NCI-H146 (cell line): ENCODE measurements around the gene TULP3.
A peak's percentile ranks its signal among the peaks of the same experiment; 100 is the strongest.

Source experiments
- DNase-seq: peaks from one replicate; lab custom pipeline; 2025; lab: John Stamatoyannopoulos, UW

Gene TULP3

DNA sequence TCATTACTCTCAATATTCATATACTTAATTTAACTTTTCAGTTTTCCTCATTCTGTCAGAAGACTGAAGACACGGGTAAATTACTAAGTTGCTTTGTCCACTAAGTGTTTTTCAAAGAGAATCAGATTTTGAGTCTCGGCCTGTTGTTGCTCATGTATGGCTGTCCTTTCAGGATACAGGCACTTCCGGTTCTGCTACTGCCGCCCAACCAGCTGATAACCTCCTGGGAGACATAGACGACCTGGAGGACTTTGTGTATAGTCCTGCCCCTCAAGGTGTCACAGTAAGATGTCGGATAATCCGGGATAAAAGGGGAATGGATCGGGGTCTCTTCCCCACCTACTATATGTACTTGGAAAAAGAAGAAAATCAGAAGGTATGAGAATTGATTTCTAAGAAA, 40.2 kb downstream of the TULP3 start:
- DNase-seq = no peak

DNA sequence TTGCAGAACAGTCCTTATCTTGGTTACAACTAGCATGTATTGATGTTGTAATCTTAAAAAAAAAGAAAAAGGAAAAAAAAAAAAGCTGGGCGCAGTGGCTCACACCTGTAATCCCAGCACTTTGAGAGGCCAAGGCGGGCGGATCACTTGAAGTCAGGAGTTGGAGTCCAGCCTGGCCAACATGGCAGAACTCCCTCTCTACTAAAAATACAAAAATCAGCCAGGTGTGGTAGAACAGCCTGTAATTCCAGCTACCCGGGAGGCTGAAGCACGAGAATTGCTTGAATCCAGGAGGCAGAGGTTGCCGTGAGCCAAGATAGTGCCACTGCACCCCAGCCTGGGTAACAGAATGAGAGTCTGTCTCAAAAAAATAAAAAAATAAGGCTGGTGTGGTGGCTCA, 42.9 kb downstream of the TULP3 start:
- DNase-seq = no peak

DNA sequence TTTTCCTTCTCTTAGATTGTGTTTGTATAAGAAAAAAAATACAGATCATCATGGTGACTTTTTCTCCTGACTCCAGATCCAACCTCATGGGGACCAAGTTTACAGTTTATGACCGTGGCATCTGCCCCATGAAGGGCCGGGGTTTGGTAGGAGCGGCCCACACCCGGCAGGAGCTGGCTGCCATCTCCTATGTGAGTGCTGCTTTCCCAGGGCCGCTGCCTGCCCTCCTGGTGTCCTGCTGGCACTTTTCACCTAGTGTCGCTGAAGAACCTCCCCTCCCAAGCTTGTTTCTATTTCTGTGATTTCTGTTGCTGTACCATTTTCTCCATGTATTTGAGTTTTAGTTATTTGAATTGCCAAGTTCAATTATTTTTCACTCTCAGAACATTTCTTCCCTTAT, 43.7 kb downstream of the TULP3 start:
- no peak for DNase-seq

DNA sequence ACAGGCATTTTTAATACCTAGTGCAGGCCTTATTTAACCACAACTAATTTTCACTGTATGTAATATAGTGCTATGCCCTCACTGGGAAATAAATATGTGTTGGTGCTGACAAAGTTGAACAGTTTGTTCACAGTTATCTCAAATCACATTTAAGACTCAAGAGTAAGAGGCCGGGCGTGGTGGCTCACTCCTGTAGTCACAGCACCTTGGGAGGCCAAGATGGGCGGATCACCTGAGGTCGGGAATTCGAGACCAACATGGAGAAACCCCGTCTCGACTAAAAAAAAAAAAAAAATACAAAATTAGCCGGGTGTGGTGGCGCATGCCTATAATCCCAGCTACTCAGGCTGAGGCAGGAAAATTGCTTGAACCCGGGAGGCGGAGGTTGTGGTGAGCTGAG, 45.6 kb downstream of the TULP3 start:
- no peak for DNase-seq

DNA sequence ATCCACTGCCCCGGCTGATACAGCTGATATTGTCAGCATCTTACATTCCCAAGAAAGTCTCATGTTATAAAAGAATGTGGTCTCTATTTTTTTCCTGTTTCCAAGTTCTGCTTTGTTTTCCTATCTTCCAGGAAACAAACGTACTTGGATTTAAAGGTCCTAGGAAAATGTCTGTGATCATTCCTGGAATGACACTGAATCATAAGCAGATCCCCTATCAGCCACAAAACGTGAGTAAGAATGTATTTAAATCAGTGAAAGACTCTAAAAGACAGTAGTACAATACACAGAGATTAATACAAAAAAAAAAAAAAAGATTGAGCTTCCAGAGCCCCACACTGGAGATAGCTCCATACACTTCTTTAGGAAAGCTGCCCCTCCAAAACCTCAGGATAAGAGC, 46.8 kb downstream of the TULP3 start:
- DNase-seq = no peak

DNA sequence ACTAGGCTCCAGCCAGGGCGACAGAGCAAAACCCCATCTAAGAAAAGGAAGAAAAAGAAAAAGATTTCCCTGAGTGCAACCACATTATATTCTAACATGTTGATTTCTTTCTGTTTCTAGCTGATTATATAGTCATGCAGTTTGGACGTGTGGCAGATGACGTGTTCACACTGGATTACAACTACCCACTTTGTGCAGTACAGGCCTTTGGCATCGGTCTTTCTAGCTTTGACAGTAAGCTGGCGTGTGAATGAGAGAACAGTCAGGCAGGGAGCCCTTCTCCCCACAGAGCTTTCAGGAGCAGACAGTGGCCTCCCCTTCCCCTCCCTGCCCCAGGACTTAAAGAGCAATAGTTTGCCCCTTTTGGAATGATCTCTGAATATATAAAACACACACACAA, 48.5 kb downstream of the TULP3 start:
- DNase-seq = no peak

DNA sequence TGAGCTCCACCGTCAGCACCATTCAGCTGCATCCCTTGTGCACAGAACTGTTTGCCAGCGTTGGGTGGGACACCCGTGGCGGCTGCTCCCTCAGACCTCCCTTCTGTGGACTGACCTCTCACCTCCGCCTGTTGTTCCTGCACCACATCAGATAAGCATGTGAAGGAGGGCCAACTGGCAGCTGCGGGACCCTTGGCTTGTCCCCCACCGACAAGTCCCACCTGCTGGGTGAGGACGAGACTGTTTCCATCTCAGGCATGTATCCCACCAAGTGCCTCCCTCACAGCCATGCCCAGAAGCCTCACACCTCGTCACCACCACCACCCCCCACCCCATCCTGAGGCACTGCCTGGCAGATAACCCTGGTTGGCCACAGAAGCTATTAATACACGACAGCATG, 49.9 kb downstream of the TULP3 start:
- peak; percentile 67 for DNase-seq

DNA sequence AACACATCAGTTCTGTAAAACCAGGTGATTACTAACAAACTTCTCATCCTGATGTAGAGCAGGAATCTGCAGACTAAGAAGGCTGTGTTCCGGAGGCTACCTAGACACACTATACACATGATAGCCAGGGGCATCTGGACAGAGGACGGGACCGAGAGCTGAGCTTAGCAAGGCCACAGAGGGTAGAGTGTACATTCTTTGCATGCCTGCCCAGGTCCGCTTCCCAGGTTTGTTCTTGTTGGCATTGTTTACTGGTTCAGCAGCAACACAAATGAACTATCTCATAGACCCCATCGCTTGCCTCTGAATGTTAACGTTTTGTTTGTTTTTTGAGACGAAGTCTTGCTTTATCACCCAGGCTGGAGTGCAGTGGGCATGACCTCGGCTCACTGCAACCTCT, 50.8 kb downstream of the TULP3 start:
- DNase-seq = no peak

DNA sequence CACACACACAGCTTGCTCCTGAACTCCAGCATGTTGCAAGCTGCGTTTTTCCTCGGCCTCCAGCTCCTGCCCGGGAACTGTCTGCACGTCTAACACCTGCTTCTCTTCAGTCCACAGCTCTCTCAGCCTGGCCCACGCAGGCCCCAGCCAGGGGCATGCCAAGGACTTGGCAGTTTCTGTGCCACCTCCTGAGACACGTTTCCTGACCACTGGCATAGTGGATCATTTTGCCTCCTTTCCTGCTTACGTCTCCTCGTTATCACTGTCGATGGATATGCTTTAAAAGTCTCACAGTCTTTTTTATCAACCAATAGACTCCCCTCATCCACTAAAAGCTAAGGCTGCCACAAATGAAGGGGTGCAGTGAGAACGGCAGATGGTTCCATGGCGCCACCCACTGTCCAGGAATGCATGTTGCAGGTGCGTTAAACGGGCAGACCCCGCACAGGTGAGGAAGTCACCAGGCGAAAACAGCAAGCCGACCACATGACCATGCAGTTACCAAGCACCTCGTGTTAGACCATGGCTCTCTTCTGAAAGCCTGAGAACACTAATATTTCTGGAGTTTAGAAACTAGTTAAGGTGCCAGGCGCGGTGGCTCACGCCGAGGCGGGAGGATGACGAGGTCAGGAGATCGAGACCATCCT, 53.8 kb downstream of the TULP3 start:
- DNase-seq = peak; percentile 45

DNA sequence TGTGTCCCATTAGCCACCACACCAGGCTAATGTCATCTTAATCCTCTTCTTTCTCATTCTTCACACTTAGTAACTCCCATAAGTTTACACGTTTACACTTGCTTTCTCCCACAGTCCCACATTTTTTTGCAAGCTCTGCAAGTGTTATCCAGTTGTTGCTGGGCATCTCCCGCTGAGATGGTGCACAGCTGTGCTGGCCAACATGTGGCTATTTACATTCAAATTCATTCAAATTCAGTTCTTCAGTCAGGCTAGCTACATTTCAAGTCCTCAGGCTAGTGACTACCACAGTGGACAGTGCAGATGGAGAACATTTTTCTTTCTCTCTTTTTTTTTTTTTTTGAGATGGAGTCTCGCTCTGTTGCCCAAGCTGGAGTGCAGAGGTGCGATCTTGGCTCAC, 58.7 kb downstream of the TULP3 start:
- no peak for DNase-seq

DNA sequence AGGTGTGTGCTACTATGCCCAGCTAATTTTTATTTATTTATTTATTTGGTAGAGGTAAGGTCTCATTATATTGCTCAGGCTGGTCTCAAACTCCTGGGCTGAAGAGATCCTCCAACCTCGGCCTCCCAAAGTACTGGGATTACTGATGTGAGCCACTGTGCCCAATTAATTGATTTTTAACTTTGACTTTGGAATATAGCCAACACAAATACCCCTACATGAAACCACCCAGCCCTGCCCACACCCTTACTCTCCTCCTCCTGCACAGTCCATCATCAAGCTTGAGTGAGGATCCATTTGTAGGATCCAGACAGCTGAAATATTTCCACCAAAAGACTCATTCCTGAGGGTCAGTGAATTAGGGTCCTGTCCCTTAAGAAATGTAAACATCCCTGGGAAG, 65.2 kb downstream of the TULP3 start:
- no peak for DNase-seq

DNA sequence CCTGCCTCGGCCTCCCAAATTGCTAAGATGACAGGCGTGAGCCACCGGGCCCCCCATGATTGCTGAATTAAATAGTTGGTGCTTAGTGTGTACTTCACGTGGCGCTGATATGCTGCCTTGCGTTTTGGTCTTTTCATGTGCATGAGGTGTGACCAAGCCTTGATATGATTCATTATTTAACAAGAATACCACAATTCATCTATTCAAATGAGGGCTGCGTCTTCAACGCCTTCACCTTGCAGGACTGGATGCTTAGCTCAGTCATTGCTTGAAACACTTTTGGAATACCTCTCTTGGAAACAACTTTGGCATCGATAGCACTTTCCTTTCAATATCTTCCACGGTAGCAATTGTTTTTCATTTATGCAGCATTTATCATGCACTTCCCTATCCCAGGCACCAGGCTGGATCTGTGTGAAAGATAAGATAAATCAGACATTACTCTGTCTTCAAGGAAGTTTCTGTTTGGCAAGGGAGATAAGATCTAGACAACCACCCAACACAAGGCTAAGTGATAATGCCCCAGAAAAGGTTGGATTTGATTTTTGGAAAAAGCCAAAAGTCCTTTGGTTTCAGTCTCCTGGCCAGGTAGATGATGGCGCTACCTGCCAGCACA, 67.2 kb downstream of the TULP3 start:
- no peak for DNase-seq

DNA sequence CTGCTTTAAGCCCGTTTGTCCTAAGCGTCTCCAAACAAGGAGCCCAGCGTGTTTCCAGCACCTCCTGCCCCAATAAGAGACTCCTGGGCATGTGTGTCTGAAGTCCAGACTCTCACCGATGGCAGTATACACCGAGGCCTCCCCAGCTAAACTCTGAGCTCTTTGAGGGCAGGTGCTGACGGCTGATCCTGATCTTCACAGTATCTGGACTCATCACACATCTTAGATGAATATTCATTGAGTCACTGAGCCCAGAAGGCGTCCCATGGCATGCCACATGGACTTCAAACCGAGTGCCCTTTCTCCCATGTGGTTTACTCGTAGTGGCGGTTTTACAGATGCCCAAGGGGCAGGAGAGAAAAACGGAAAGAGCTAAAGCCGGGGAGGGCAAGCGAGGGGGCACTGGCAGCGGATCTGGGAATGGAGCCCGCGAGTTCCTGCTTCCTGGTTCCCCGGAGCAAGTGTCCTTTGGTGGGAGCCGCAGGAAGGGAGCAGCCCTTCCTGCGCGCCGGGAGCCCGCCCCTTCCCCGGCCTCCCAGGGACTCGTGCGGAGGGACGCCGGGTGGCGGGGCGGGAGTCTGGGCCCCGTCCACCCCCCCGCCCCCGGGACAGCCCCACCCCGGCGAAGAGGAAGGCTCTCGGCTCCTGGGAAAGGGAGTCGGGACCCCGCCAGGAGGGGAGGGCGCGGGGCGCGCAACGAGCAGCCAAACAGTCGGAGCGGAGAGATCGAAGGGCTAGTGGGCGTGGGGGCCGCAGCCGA, 67.9 kb downstream of the TULP3 start:
- DNase-seq = peak; percentile 89

DNA sequence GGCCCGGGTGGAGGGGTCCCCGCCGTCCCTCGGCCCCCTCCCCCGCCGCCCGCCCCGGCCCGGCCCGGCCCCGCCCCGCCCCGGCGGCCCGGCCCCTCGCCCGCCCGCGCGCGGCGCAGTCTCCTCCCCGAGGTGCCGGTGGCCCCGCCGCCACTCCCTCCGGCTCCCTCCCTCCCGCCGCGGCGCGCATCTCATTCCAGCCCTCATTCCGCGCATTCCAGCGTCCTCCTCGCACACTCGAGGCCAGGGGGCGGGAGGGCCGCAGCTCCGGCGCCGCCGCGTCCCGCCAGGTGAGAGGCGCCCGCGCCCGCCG, 68.5 kb downstream of the TULP3 start, which contains the start of gene TEAD4:
Gene TEAD4, plus strand, starts transcription at position 206 of the 313 bp plus-strand sequence.
- peak; percentile 81 for DNase-seq

DNA sequence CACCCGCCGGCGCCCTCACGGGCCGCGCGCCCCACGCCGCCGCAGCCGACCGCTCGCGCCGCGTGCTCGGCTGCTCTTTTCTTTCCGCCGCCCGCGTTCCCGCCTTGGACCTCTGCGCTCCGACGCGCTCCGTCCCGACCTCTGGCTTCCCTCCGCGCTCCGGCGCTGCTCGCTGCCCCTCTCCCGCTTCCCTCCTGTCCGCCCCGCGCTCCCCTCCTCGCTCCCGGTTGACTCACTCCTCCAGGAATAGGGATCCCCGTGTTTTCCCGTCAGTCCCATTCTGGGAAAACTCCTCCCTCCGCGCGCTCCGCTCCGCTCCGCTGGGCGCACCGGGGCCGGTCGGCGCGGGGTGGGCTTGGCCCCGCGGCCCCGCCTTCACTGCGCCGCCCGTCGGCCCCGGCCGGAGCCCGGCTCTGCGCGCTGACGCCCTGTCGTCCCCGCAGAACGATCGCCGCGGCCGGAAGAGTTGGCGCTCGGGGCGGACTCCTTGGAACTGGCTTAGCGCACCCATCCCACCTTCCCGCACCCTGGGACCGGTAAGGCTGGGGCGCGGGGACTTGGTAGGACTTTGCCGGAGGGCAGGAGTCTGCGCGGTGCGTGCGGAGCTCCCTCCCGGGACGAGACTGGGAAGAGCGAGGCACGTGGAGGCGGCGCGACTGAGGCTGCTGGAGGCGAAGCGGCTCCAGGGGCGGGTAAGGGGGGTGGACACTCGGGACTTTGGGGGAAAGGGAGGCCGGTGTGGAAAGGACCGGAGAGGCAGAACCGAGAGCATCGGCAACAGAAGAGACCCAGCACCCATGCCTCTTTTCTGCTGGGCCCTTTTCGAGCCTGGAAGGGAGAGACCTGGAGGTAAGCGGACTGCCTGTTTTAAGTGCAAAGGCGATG, 69.1 kb downstream of the TULP3 start:
- peak; percentile 81 for DNase-seq

DNA sequence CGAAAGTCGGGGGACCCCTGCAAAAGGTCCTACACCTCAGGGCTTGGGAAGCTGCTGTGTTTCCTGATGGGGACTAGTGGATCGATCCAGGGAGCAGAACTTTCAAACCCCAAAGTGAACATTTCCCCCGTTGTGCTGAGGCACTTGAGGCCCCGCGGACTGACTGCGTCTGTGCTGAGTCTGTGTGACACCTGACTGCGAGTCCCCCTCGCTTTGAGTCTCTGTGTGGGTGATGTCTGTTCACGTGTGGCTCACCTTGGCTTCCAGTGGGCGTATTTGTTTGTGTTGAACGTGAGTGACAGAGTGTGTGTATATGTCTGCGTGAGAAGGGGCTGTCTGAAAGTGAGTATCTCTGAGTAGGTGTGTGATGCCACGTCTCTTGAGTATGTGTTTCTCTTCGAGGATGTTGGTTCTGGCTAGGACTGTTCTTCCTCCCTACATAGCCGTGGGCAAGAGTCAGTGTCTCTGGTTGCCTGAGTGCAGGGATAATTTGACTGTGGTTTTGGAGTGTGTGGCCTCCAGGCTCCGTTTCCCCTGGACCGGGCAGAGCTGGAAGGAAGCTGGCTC, 69.8 kb downstream of the TULP3 start:
- DNase-seq = no peak

DNA sequence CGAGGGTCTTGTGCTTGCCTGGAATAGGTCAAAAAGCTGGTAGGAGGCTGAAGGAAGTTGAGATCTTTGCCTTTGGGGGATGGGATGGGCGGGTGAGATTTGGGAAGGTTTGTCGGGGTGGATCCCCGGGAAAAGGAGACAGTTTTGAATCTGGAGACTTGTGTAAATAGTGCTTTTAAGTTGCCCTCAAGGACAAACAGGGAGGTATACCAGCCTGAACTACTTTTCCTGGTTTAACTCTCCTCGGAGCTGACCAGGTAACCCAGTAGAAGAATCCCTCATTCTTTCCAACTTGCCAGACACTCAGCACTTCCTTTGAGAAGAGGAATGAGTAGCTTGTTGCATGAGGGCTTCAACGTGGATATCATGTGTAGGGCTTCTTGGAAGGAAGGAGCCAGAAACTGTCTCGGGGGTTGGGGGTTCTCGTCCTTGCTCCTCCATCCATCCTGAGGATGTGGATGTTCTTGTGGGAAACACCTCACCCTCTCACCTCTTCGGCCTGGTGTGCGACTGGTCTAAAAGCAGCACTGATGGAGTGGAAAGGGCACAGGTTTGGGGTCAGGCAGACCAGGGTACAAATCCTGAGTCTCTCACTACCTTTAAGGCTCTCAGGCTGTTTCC, 70.4 kb downstream of the TULP3 start:
- no peak for DNase-seq

DNA sequence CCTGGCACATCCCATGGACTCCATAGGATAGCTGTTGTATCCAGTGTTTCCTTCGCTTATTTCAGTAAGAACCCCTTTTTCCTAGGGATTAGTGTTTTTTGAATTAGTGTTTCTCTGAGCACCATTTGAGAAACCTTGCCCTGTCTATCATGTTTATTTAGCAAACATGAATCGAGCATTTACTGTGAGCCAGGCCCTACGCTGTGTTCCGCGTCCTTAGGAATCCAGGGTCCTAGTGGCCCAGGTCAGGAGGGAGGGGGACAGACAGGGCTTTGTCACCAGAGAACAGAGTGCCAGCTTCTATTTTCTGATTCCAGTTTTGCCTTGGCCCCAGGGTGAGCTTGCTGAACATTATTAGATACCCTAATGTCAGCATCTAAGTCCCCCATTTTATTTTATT, 71.0 kb downstream of the TULP3 start:
- DNase-seq = no peak

DNA sequence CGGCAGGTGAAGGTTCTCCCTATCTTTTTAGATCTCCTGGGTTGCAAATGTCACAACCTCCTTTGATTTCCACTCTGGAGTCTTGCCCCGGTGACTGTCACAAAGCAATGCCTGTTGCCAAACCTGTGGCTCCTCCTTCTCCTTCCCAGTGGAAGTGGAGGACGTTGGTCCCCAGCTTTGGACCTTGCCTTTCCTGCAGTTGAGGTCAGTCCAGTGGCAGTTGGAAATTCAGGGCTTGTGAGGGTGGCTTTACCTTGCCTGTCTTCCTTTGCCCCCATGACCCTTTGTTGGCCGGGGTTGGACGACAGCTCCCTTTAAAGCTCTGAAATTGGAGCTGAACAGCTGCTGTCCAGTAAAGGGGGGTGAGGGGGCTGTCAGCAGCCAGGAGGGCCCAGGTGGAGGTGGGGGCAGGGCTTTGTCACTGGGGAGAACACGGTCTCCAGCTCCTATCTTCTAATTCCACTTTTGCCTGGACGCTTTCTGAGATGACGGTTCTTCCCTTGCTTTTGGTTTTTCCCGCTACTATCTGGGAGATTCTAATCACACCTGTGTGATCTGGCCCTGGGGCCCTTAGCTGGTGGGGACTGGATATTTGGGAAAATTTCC, 72.6 kb downstream of the TULP3 start:
- peak; percentile 16 for DNase-seq

DNA sequence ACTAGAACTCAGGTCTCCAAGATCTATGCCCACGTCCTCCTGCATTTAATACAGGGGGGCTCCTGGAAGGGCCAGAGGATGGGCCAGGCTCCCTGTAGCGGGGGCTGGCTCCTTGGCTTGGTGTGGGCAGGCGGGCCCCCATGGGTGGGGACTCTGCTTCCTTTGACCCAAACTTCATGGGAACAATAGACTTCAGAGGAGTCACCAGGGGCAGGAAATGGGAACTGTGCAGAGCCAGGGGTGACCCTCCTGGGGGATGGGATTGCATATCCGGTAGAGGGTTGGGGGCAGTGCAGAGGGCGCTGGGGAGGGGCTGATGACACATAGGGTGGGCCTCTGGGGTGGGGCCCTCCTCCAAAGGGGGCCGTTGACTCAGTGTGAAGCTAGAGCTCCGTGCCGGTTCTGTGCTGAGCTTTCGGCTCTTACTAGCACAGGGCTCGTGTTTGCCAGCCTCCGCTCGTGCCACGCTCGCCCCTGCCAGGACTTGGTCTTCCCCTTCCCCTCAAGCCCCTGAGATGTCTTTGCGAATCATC, 73.1 kb downstream of the TULP3 start:
- no peak for DNase-seq

DNA sequence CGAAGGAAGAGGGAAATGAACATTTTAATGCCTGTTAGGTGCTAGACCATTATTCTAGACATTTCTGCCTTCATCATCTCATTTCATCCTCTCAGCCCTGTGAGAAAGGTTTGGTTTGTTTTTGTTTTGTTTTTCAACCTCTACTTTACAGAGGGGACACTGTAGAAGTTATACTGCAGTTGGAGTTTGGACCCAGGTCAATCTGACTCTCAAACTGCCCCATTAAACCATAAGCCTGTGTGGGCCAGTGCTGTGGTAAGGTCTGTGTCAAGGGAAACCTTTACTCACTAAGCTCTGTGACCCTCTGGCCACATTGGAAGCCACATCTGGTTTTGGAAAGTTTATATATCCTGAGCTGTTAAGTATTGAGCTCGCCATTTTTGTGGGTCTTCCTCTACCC, 77.0 kb downstream of the TULP3 start:
- no peak for DNase-seq
